Measurements from ENCODE around the gene GGA2.

The GGA2 gene

DNA sequence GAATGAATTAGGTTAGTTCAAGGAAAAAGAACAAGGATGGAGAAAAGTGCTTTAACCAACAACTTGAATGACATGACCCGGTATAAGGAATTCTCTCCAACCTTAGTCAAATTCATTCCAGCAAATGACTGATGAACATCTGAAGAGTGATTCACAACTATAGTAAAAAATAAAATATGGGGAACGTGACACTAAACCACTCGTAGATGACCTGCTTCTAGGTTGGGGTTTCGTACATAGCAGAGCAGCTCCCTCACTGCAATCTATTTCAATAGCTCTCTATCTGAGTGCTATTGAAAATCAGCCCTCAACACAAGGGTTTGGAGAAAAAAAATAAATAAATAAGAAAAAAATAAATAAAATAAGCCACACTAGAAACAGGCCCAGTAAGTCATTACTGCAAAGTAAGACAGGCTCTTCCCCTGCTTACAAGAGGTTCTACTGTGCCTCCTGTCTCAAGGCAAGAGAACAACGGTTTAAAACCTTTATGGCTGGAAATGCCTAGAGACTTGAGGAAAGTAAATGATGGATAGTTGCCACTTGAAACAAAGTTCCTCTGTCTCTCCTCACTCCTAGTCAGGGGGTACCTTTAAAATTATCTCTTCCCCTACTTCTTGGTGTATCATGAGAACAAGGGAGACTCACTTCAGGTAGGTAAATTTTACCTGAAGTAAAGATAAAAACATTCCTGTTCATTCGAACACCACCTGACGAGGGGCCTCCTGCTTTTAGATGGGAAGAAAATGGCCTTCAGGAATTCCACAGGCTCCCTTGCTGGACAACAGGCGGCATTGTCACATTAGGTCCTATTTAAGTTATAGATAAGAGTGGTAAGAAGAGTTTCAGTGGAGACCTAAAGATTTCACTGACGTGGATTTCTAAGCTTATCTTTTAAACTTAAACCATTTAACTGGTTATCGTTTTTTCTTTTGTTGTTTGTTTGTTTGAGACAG lies 77.8 kb downstream of the GGA2 start:
- no peak for DNase-seq (ENCODE audit: extremely low read depth in 1 of 2, low read depth in 1 of 2)

DNA sequence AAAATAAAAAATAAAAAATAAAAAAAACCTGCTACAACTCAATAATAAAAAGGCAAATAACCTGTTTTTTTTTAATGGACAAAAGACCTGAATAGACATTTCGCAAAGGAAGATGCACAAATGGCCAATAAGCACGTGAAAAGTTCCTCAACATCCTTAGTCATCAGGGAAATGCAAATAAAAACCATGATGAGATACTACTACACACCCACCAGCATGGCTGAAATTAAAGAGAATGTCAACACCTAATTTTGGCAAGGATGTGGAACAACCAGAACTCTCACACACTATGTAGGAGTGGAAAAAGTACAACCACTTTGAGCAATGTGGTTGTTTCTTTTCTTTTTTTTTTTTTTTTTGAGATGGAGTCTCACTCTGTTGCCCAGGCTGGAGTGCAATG lies 81.9 kb downstream of the GGA2 start:
- DNase-seq (ENCODE audit: extremely low read depth in 1 of 2, low read depth in 1 of 2), result no peak

- no peak for DNase-seq (ENCODE audit: extremely low read depth in 1 of 2, low read depth in 1 of 2)
Measured at GRCh38 chr16:23424292-23424958, 85.9 kb downstream of the GGA2 start.

- DNase-seq (ENCODE audit: extremely low read depth in 1 of 2, low read depth in 1 of 2), result no peak
Measured at GRCh38 chr16:23423496-23424049, 86.7 kb downstream of the GGA2 start.

DNA sequence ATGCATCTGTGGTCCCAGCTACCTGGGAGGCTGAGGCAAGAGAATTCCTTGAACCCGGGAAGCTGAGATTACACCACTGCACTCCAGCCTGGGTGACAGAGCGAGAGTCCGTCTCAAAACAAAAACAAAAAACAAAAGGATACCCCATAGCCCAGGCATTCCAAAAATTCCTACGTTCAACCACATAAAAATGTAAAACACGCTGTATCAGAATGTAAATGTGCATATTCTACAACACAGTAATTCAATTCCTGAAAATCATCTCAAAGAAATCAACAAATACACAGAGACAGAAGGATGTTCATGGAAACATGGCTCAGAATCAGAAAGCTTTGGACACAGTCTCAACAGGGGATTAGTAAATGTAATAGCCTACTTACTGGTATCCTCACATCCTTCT lies 90.3 kb downstream of the GGA2 start:
- DNase-seq (ENCODE audit: extremely low read depth in 1 of 2, low read depth in 1 of 2), result no peak

- no peak for DNase-seq (ENCODE audit: extremely low read depth in 1 of 2, low read depth in 1 of 2)
Measured at GRCh38 chr16:23416816-23417215, 93.5 kb downstream of the GGA2 start.

DNA sequence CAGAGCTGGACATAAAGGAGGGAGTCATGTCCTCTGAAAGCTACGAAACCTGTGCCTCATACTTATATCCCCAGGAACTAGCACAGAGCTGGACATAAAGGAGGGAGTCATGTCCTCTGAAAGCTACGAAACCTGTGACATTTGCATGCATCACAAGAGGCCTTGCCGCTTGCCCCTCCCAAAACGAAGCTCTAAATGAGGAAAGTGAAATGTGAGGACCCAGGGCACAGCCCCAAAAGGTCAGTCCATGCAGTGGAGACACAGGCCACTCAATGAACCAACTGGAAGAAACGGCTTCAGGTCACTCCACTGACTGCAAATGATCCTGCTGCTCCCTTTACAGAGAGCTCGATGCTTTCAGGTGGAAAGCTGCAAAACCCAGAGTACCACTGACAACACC lies 95.6 kb downstream of the GGA2 start:
- DNase-seq (ENCODE audit: extremely low read depth in 1 of 2, low read depth in 1 of 2), result no peak

Measured in activated CD8-positive, alpha-beta memory T cell treated with anti-CD3 and anti-CD28 coated beads for 1 hour (primary cell).